DMS53 (cell line): Measurements from ENCODE around the gene NEXN.

Experiments used
- DNase-seq: peaks from one replicate; lab custom pipeline; 2025; lab: John Stamatoyannopoulos, UW

The NEXN gene

GRCh38 chr1:77888081-77888780, at the start of gene NEXN:
NEXN (plus strand) TSS chr1:77888624; CDS start chr1:77916107, 27,483 bp downstream.
- DNase-seq = peak; percentile 62

- no peak for DNase-seq
Observed at GRCh38 chr1:77841574-77841973, 46.9 kb upstream of the NEXN start.

GRCh38 chr1:77845951-77846350, 42.5 kb upstream of the NEXN start:
- DNase-seq = no peak

- DNase-seq = no peak
Observed at GRCh38 chr1:77846966-77847365, 41.5 kb upstream of the NEXN start.

GRCh38 chr1:77847621-77848080, 40.8 kb upstream of the NEXN start:
- DNase-seq = no peak

- no peak for DNase-seq
Observed at GRCh38 chr1:77850082-77850481, 38.3 kb upstream of the NEXN start.

- DNase-seq = no peak
Observed at GRCh38 chr1:77857552-77857951, 30.9 kb upstream of the NEXN start.

- no peak for DNase-seq
Observed at GRCh38 chr1:77858725-77859124, 29.7 kb upstream of the NEXN start.

GRCh38 chr1:77859248-77859647, 29.2 kb upstream of the NEXN start:
- DNase-seq = no peak

GRCh38 chr1:77866296-77866695, 22.1 kb upstream of the NEXN start:
- no peak for DNase-seq

- no peak for DNase-seq
Observed at GRCh38 chr1:77872645-77873044, 15.8 kb upstream of the NEXN start.

GRCh38 chr1:77873461-77873860, 15.0 kb upstream of the NEXN start:
- no peak for DNase-seq

GRCh38 chr1:77874804-77875445, 13.5 kb upstream of the NEXN start:
- no peak for DNase-seq

GRCh38 chr1:77876884-77877283, 11.5 kb upstream of the NEXN start:
- DNase-seq = no peak

GRCh38 chr1:77881061-77881460, 7.4 kb upstream of the NEXN start:
- DNase-seq = no peak

GRCh38 chr1:77882411-77882810, 6.0 kb upstream of the NEXN start:
- no peak for DNase-seq

GRCh38 chr1:77888781-77889642, 588 bp downstream of the NEXN start:
- DNase-seq = peak; percentile 62

- DNase-seq = no peak
Observed at GRCh38 chr1:77889671-77890070, 1.2 kb downstream of the NEXN start.

- no peak for DNase-seq
Observed at GRCh38 chr1:77891200-77891599, 2.8 kb downstream of the NEXN start.

GRCh38 chr1:77899647-77900320, 11.4 kb downstream of the NEXN start:
- peak; percentile 43 for DNase-seq

- peak; percentile 77 for DNase-seq
Observed at GRCh38 chr1:77900687-77901293, 12.4 kb downstream of the NEXN start.

GRCh38 chr1:77905603-77906002, 17.2 kb downstream of the NEXN start:
- no peak for DNase-seq
